Measurements from ENCODE around the gene LTB. TPM values are rescaled to one million over a fixed set of nuclear protein-coding genes. Genes with fewer than 3 reads are reported as not detected.
A peak's percentile ranks its signal among the peaks of the same experiment; 100 is the strongest.

Gene LTB
- total and polyA plus RNA-seq, 2 of the 13 experiments (the other 11 are each of a cell fraction or from before 2014, with no cell fraction given): 0.09 to 0.22 TPM

DNA sequence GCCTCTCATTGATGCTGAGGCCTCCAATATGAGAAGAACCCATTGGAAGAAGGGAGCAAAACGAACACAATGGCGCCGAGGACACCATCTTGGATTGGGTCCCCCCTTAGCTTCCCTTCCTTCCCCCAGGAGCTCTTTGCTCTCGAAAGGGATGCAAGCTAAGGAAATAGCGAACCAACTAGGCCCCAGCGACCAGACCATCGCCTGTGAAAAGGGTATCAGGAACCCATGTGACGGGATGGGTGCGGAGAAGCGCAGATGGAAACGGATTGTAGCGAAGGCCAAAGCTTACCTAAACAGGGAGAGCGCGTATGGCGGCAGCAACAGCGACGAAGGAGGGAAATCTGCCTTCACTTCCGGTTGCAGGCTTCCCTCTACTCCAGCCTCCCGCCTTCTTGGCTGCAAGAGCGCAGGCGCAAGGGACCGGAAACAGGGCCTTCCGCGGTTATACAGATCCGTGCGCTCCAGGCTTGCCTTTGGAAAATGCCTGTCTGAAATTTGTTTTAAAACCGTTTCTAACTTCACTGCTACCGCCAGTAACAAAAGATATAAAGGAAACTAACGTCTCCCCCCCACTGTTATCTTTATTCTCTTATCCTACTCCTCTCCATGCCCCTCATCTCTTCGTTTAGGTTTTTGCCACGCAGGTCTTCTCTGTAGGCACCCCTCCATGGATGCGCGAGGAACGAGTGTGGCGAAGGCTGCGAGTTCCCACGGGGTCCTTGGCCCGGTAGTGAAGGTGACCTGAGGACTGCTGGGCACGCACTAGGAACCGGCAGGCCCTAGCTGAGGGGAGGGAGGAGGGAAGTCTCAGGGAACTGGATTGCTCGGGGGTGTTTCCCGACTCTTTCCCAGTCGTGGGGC lies 40.3 kb downstream of the LTB start, which contains the start of gene DDX39B (continued):
- TF ChIP-seq AHR (CRISPR knock-in tag; IDR thresholded peaks at IDR 0.05): peak; percentile 74
- TF ChIP-seq ARHGAP35 (CRISPR knock-in tag; IDR thresholded peaks at IDR 0.05; ENCODE audit: borderline replicate concordance): no peak; the same call in none of the 2 replicates
- TF ChIP-seq, protein P1, sequence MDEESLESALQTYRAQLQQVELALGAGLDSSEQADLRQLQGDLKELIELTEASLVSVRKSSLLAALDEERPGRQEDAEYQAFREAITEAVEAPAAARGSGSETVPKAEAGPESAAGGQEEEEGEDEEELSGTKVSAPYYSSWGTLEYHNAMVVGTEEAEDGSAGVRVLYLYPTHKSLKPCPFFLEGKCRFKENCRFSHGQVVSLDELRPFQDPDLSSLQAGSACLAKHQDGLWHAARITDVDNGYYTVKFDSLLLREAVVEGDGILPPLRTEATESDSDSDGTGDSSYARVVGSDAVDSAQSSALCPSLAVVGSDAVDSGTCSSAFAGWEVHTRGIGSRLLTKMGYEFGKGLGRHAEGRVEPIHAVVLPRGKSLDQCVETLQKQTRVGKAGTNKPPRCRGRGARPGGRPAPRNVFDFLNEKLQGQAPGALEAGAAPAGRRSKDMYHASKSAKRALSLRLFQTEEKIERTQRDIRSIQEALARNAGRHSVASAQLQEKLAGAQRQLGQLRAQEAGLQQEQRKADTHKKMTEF (CRISPR knock-in tag; IDR thresholded peaks at IDR 0.05): peak; percentile 84
- peak; percentile 58; the same call in 1 of the 2 replicates for TF ChIP-seq ONECUT2 (CRISPR knock-in tag; IDR thresholded peaks at IDR 0.05)
- peak; percentile 97; the same call in 1 of the 2 replicates for TF ChIP-seq ZNF670 (CRISPR knock-in tag; IDR thresholded peaks at IDR 0.05; ENCODE audit: borderline replicate concordance)
- TF ChIP-seq, protein P2, sequence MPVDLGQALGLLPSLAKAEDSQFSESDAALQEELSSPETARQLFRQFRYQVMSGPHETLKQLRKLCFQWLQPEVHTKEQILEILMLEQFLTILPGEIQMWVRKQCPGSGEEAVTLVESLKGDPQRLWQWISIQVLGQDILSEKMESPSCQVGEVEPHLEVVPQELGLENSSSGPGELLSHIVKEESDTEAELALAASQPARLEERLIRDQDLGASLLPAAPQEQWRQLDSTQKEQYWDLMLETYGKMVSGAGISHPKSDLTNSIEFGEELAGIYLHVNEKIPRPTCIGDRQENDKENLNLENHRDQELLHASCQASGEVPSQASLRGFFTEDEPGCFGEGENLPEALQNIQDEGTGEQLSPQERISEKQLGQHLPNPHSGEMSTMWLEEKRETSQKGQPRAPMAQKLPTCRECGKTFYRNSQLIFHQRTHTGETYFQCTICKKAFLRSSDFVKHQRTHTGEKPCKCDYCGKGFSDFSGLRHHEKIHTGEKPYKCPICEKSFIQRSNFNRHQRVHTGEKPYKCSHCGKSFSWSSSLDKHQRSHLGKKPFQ (CRISPR knock-in tag; IDR thresholded peaks at IDR 0.05; ENCODE audit: insufficient replicate concordance): peak; percentile 84
- TF ChIP-seq, protein P3, sequence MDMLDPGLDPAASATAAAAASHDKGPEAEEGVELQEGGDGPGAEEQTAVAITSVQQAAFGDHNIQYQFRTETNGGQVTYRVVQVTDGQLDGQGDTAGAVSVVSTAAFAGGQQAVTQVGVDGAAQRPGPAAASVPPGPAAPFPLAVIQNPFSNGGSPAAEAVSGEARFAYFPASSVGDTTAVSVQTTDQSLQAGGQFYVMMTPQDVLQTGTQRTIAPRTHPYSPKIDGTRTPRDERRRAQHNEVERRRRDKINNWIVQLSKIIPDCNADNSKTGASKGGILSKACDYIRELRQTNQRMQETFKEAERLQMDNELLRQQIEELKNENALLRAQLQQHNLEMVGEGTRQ (IDR thresholded peaks at IDR 0.05; ENCODE audit: low read depth, low read length): no peak
- TF ChIP-seq, protein P3 (CRISPR knock-in tag; IDR thresholded peaks at IDR 0.05; ENCODE audit: borderline replicate concordance): no peak
- peak; percentile 68 for TF ChIP-seq MIER2 (CRISPR knock-in tag; IDR thresholded peaks at IDR 0.05)
- no peak; the same call in 1 of the 2 replicates for TF ChIP-seq ZNF652 (CRISPR knock-in tag; IDR thresholded peaks at IDR 0.05; ENCODE audit: borderline replicate concordance, low read depth)
- TF ChIP-seq POLR2A (IDR thresholded peaks at IDR 0.05; ENCODE audit: insufficient read depth in 1 of 2, low read depth in 2 of 2, low read length in 2 of 2): peak; percentile 98 to 99
- TF ChIP-seq, protein P4, sequence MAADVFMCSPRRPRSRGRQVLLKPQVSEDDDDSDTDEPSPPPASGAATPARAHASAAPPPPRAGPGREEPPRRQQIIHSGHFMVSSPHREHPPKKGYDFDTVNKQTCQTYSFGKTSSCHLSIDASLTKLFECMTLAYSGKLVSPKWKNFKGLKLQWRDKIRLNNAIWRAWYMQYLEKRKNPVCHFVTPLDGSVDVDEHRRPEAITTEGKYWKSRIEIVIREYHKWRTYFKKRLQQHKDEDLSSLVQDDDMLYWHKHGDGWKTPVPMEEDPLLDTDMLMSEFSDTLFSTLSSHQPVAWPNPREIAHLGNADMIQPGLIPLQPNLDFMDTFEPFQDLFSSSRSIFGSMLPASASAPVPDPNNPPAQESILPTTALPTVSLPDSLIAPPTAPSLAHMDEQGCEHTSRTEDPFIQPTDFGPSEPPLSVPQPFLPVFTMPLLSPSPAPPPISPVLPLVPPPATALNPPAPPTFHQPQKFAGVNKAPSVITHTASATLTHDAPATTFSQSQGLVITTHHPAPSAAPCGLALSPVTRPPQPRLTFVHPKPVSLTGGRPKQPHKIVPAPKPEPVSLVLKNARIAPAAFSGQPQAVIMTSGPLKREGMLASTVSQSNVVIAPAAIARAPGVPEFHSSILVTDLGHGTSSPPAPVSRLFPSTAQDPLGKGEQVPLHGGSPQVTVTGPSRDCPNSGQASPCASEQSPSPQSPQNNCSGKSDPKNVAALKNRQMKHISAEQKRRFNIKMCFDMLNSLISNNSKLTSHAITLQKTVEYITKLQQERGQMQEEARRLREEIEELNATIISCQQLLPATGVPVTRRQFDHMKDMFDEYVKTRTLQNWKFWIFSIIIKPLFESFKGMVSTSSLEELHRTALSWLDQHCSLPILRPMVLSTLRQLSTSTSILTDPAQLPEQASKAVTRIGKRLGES (CRISPR knock-in tag; IDR thresholded peaks at IDR 0.05; ENCODE audit: borderline replicate concordance): peak; percentile 80; the same call in 1 of the 2 replicates
- peak; percentile 96 for TF ChIP-seq ZNF605 (CRISPR knock-in tag; IDR thresholded peaks at IDR 0.05)
- TF ChIP-seq ZSCAN21 (CRISPR knock-in tag; IDR thresholded peaks at IDR 0.05; ENCODE audit: borderline replicate concordance): no peak; the same call in 1 of the 2 replicates
- TF ChIP-seq ZNF501 (CRISPR knock-in tag; IDR thresholded peaks at IDR 0.05): peak; percentile 82
- TF ChIP-seq, protein P5, sequence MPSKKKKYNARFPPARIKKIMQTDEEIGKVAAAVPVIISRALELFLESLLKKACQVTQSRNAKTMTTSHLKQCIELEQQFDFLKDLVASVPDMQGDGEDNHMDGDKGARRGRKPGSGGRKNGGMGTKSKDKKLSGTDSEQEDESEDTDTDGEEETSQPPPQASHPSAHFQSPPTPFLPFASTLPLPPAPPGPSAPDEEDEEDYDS (CRISPR knock-in tag; IDR thresholded peaks at IDR 0.05): peak; percentile 85
- peak; percentile 96 for TF ChIP-seq RFXAP (CRISPR knock-in tag; IDR thresholded peaks at IDR 0.05; ENCODE audit: borderline replicate concordance)
- TF ChIP-seq ZNF383 (CRISPR knock-in tag; IDR thresholded peaks at IDR 0.05; ENCODE audit: borderline replicate concordance): no peak
- TF ChIP-seq GTF2F1 (IDR thresholded peaks at IDR 0.05; ENCODE audit: low read length): peak; percentile 94
- peak; percentile 92; the same call in 1 of the 2 replicates for TF ChIP-seq ZNF20 (CRISPR knock-in tag; IDR thresholded peaks at IDR 0.05)
